Activated naive CD4-positive, alpha-beta T cell treated with anti-CD3 and anti-CD28 coated beads, Interleukin-2, amount 50 U/mL, for 24 hours (primary cell): ENCODE results near the gene NRG3.

ENCODE experiments used
- H3K27ac Mint-ChIP-seq: one replicate; pipeline ENCODE4 v1.8.0; 2021; ENCODE audit warnings: mild to moderate bottlenecking, mixed read lengths
- H3K27me3 Mint-ChIP-seq: one replicate; pipeline ENCODE4 v1.8.0; 2021; ENCODE audit warnings: mixed read lengths
- H3K36me3 Mint-ChIP-seq: one replicate; pipeline ENCODE4 v1.8.0; 2021; ENCODE audit warnings: mixed read lengths
- H3K4me1 Mint-ChIP-seq: one replicate; pipeline ENCODE4 v1.8.0; 2021; ENCODE audit warnings: mixed read lengths
- H3K4me3 Mint-ChIP-seq: one replicate; pipeline ENCODE4 v1.8.0; 2021; ENCODE audit warnings: mild to moderate bottlenecking, mixed read lengths
- H3K9me3 Mint-ChIP-seq: one replicate; pipeline ENCODE4 v1.8.0; 2021; ENCODE audit warnings: mixed read lengths

Gene NRG3

GRCh38 chr10:82552267-82552666 is 677.3 kb downstream of the NRG3 start:
- Mint-ChIP-seq H3K27ac (no peak overlapping the region), H3K4me3 (no peak overlapping the region), H3K27me3 (no peaks in the 10 kb centered on the region), H3K9me3 (peaks cover 4% of the 10 kb centered on the region), H3K4me1 (no peaks in the 10 kb centered on the region), H3K36me3 (no peaks in the 10 kb centered on the region)

- Mint-ChIP-seq H3K27me3 (no peaks in the 10 kb centered on the region), H3K4me1 (no peaks in the 10 kb centered on the region), H3K9me3 (peaks cover 5% of the 10 kb centered on the region), H3K36me3 (no peaks in the 10 kb centered on the region), H3K27ac (no peak overlapping the region), H3K4me3 (no peak overlapping the region)
These were observed 679.4 kb downstream of the NRG3 start for GRCh38 chr10:82554381-82554780.

GRCh38 chr10:82558014-82558607 is 683.1 kb downstream of the NRG3 start:
- H3K27ac Mint-ChIP-seq = no peak overlapping the region
- H3K4me1 Mint-ChIP-seq = no peaks in the 10 kb centered on the region
- peaks cover 5% of the 10 kb centered on the region for H3K9me3 Mint-ChIP-seq
- H3K4me3 Mint-ChIP-seq = no peak overlapping the region
- H3K36me3 Mint-ChIP-seq = no peaks in the 10 kb centered on the region
- no peaks in the 10 kb centered on the region for H3K27me3 Mint-ChIP-seq

- Mint-ChIP-seq H3K36me3 (no peaks in the 10 kb centered on the region), H3K4me1 (no peaks in the 10 kb centered on the region), H3K27me3 (no peaks in the 10 kb centered on the region), H3K27ac (no peak overlapping the region), H3K4me3 (no peak overlapping the region), H3K9me3 (no peaks in the 10 kb centered on the region)
These were observed 689.6 kb downstream of the NRG3 start for GRCh38 chr10:82564353-82565196.

GRCh38 chr10:82565197-82565575 is 690.2 kb downstream of the NRG3 start:
- H3K9me3 Mint-ChIP-seq = no peaks in the 10 kb centered on the region
- no peaks in the 10 kb centered on the region for H3K36me3 Mint-ChIP-seq
- no peak overlapping the region for H3K4me3 Mint-ChIP-seq
- H3K4me1 Mint-ChIP-seq = no peaks in the 10 kb centered on the region
- H3K27ac Mint-ChIP-seq = no peak overlapping the region
- no peaks in the 10 kb centered on the region for H3K27me3 Mint-ChIP-seq

GRCh38 chr10:82572744-82573143 is 697.8 kb downstream of the NRG3 start:
- H3K27me3 Mint-ChIP-seq = no peaks in the 10 kb centered on the region
- H3K4me1 Mint-ChIP-seq = no peaks in the 10 kb centered on the region
- no peak overlapping the region for H3K4me3 Mint-ChIP-seq
- H3K36me3 Mint-ChIP-seq = no peaks in the 10 kb centered on the region
- H3K27ac Mint-ChIP-seq = no peak overlapping the region
- H3K9me3 Mint-ChIP-seq = peaks cover 4% of the 10 kb centered on the region

- H3K27me3 Mint-ChIP-seq = no peaks in the 10 kb centered on the region
These were observed 699.1 kb downstream of the NRG3 start for GRCh38 chr10:82574081-82574480.

GRCh38 chr10:82575318-82575717 is 700.3 kb downstream of the NRG3 start:
- no peak overlapping the region for H3K27ac Mint-ChIP-seq
- H3K36me3 Mint-ChIP-seq = no peaks in the 10 kb centered on the region
- no peaks in the 10 kb centered on the region for H3K27me3 Mint-ChIP-seq
- no peak overlapping the region for H3K4me3 Mint-ChIP-seq
- no peaks in the 10 kb centered on the region for H3K4me1 Mint-ChIP-seq
- H3K9me3 Mint-ChIP-seq = peaks cover 4% of the 10 kb centered on the region

More at GRCh38 chr10:82574081-82574480, 699.1 kb downstream of the NRG3 start:
- Mint-ChIP-seq H3K4me1 (no peaks in the 10 kb centered on the region), H3K36me3 (no peaks in the 10 kb centered on the region), H3K27ac (no peak overlapping the region), H3K9me3 (peaks cover 4% of the 10 kb centered on the region), H3K4me3 (no peak overlapping the region)

GRCh38 chr10:82576093-82576492 is 701.1 kb downstream of the NRG3 start:
- no peak overlapping the region for H3K4me3 Mint-ChIP-seq
- H3K4me1 Mint-ChIP-seq = no peaks in the 10 kb centered on the region
- peaks cover 4% of the 10 kb centered on the region for H3K9me3 Mint-ChIP-seq
- no peaks in the 10 kb centered on the region for H3K27me3 Mint-ChIP-seq
- no peaks in the 10 kb centered on the region for H3K36me3 Mint-ChIP-seq
- H3K27ac Mint-ChIP-seq = no peak overlapping the region

GRCh38 chr10:82581940-82582339 is 706.9 kb downstream of the NRG3 start:
- no peaks in the 10 kb centered on the region for H3K4me1 Mint-ChIP-seq
- H3K27me3 Mint-ChIP-seq = no peaks in the 10 kb centered on the region
- H3K27ac Mint-ChIP-seq = no peak overlapping the region
- no peaks in the 10 kb centered on the region for H3K36me3 Mint-ChIP-seq
- no peak overlapping the region for H3K4me3 Mint-ChIP-seq
- H3K9me3 Mint-ChIP-seq = no peaks in the 10 kb centered on the region

GRCh38 chr10:82591421-82591820 is 716.4 kb downstream of the NRG3 start:
- H3K9me3 Mint-ChIP-seq = peaks cover 12% of the 10 kb centered on the region
- no peaks in the 10 kb centered on the region for H3K36me3 Mint-ChIP-seq
- H3K4me3 Mint-ChIP-seq = no peak overlapping the region
- H3K27ac Mint-ChIP-seq = no peak overlapping the region
- no peaks in the 10 kb centered on the region for H3K4me1 Mint-ChIP-seq
- H3K27me3 Mint-ChIP-seq = no peaks in the 10 kb centered on the region

- Mint-ChIP-seq H3K9me3 (peaks cover 5% of the 10 kb centered on the region), H3K27me3 (no peaks in the 10 kb centered on the region), H3K4me1 (no peaks in the 10 kb centered on the region), H3K36me3 (no peaks in the 10 kb centered on the region), H3K27ac (no peak overlapping the region), H3K4me3 (no peak overlapping the region)
These were observed 722.8 kb downstream of the NRG3 start for GRCh38 chr10:82597840-82598239.

GRCh38 chr10:82609845-82610244 is 734.9 kb downstream of the NRG3 start:
- H3K4me1 Mint-ChIP-seq = no peaks in the 10 kb centered on the region
- no peak overlapping the region for H3K27ac Mint-ChIP-seq
- no peak overlapping the region for H3K4me3 Mint-ChIP-seq
- H3K9me3 Mint-ChIP-seq = peaks cover 5% of the 10 kb centered on the region
- H3K36me3 Mint-ChIP-seq = no peaks in the 10 kb centered on the region
- H3K27me3 Mint-ChIP-seq = no peaks in the 10 kb centered on the region

GRCh38 chr10:82618007-82618406 is 743.0 kb downstream of the NRG3 start:
- H3K9me3 Mint-ChIP-seq = no peaks in the 10 kb centered on the region
- no peaks in the 10 kb centered on the region for H3K27me3 Mint-ChIP-seq
- H3K4me3 Mint-ChIP-seq = no peak overlapping the region
- no peaks in the 10 kb centered on the region for H3K36me3 Mint-ChIP-seq
- no peak overlapping the region for H3K27ac Mint-ChIP-seq
- H3K4me1 Mint-ChIP-seq = no peaks in the 10 kb centered on the region

- Mint-ChIP-seq H3K36me3 (no peaks in the 10 kb centered on the region), H3K9me3 (no peaks in the 10 kb centered on the region), H3K4me3 (no peak overlapping the region), H3K27ac (no peak overlapping the region), H3K27me3 (no peaks in the 10 kb centered on the region), H3K4me1 (no peaks in the 10 kb centered on the region)
These were observed 746.7 kb downstream of the NRG3 start for GRCh38 chr10:82621680-82622079.

- Mint-ChIP-seq H3K27me3 (no peaks in the 10 kb centered on the region), H3K27ac (no peak overlapping the region)
These were observed 747.5 kb downstream of the NRG3 start for GRCh38 chr10:82622479-82622878.

More at GRCh38 chr10:82622479-82622878, 747.5 kb downstream of the NRG3 start:
- Mint-ChIP-seq H3K4me1 (no peaks in the 10 kb centered on the region), H3K9me3 (no peaks in the 10 kb centered on the region), H3K36me3 (no peaks in the 10 kb centered on the region), H3K4me3 (no peak overlapping the region)
